Mammary epithelial cell (primary cell): ENCODE results near the gene LMO7.

ENCODE experiments used
- EZH2 ChIP-seq: IDR thresholded peaks from 2 replicates; pipeline ENCODE4 v1.6.1; 2012; ENCODE audit warnings: low read length, inconsistent platforms, borderline replicate concordance
- TF ChIP-seq, protein P1 (sequence below), 2 donors: IDR thresholded peaks in 1 of 2; conservative IDR thresholded peaks in 1 of 2; 2 replicates each; pipeline ENCODE4 v1.5.1; 2011 to 2012; ENCODE audit warnings: inconsistent platforms in 2 of 2, low read length in 2 of 2, mild to moderate bottlenecking in 2 of 2, control low read depth in 1 of 2, low read depth in 1 of 2; ENCODE audit not compliant: insufficient read depth in 1 of 2; ENCODE audit errors: extremely low read depth in 1 of 2

DNA sequence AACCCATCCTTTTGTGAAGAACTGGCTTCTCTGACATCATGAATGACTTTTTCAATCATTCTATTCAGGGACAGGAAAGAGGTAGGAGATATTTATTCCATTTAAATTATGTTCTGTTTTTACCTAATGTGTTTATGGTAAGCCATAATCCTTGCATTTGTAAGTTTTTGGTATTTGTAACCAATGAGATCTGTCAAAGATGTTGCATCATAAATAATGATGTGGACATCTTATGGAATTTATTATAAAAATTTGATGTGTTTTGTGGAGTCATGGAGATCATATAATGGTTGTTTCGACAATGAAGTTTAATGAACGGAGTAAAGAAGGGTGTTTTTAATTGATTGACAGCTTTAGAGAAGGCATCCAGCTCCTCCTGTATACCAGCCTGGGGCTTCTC is 67.6 kb downstream of the LMO7 start:
- TF ChIP-seq, protein P1, sequence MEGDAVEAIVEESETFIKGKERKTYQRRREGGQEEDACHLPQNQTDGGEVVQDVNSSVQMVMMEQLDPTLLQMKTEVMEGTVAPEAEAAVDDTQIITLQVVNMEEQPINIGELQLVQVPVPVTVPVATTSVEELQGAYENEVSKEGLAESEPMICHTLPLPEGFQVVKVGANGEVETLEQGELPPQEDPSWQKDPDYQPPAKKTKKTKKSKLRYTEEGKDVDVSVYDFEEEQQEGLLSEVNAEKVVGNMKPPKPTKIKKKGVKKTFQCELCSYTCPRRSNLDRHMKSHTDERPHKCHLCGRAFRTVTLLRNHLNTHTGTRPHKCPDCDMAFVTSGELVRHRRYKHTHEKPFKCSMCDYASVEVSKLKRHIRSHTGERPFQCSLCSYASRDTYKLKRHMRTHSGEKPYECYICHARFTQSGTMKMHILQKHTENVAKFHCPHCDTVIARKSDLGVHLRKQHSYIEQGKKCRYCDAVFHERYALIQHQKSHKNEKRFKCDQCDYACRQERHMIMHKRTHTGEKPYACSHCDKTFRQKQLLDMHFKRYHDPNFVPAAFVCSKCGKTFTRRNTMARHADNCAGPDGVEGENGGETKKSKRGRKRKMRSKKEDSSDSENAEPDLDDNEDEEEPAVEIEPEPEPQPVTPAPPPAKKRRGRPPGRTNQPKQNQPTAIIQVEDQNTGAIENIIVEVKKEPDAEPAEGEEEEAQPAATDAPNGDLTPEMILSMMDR (conservative IDR thresholded peaks at IDR 0.05 in 1 of 2, IDR thresholded peaks at IDR 0.05 in 1 of 2; ENCODE audit: extremely low read depth in 1 of 2, insufficient read depth in 1 of 2, low read depth in 1 of 2, low read length in 2 of 2): no peak
- TF ChIP-seq EZH2: no peak
